ENCODE results near the gene GCN1. TPM values are rescaled to one million over a fixed set of nuclear protein-coding genes. Genes with fewer than 3 reads are reported as not detected.

Gene GCN1
- total and polyA plus RNA-seq, 7 experiments from 2014 or later, result 20.3 to 142 (median 122) TPM

DNA sequence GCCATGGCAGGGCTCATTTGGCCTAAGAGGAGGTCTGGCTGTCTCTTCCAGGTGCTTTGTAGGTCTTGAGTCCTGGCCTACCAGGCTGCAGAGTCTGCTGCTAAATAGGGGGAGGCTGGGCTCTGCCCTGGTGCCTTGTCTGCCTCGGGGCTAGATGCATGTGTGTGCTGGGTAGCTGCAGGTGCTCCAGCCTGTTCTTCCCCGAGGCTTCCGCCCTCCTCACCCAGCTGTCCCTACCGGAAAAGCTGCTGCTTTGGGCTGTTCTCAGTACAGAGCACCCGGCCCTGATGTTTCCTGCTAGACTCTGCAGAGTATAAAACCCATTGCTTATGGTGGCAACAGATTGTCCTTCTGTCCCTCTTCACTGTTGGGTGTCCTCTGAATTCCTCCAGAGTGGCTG lies 115.6 kb downstream of the GCN1 start:
- Mint-ChIP-seq H3K4me1 (peaks cover 17 to 48% (median 29%) of the 10 kb centered on the region in 7 donors), H3K4me3 (peak overlapping the region in 5 of 10 donors; percentile 12 to 51 (median 38)), H3K27ac (peak overlapping the region; percentile 60 to 86 (median 83)), H3K27me3 (no peaks in the 10 kb centered on the region), H3K9me3 (no peaks in the 10 kb centered on the region), H3K36me3 (peaks cover 4 to 31% (median 9%) of the 10 kb centered on the region in 5 donors)
- ChIA-PET CTCF (interaction anchor here (1.5 kb wide), 1 partner anchor 9 kb away, joined by 5 read pairs; no protein-coding TSS in a partner anchor), POLR2A (interaction anchor here (0.8 to 1.7 kb wide), 3 partner anchors 66 to 97 kb away, joined by 3 to 4 read pairs (median 4); partner anchors contain the start of gene BICDL1)
- intact Hi-C loops (cut with micrococcal nuclease), result no loop called here
- peak; percentile 61 for ATAC-seq
- Histone ChIP-seq H3K36me3 (ENCODE audit: control insufficient read depth in 2 of 3, insufficient read depth in 3 of 3, low read length in 3 of 3) (peaks cover 0 to 8% (median 4%) of the 10 kb centered on the region in 3 experiments), H3K27ac (ENCODE audit: low read depth, low read length) (peak overlapping the region; percentile 46), H3K27me3 (ENCODE audit: control insufficient read depth in 2 of 2, insufficient read depth in 2 of 2, low read length in 2 of 2) (no peaks in the 10 kb centered on the region), H3K4me1 (ENCODE audit: control insufficient read depth in 2 of 2, insufficient read depth in 2 of 2, low read length in 2 of 2) (peaks cover 0 to 20% of the 10 kb centered on the region in 2 donors), H3K9me3 (ENCODE audit: control insufficient read depth in 2 of 3, low read length in 3 of 3) (no peaks in the 10 kb centered on the region), H3K4me3 (ENCODE audit: low read length) (no peak overlapping the region)
- DNase-seq, result peak in 4 of 9 donors; percentile 8 to 38 (median 24)

DNA sequence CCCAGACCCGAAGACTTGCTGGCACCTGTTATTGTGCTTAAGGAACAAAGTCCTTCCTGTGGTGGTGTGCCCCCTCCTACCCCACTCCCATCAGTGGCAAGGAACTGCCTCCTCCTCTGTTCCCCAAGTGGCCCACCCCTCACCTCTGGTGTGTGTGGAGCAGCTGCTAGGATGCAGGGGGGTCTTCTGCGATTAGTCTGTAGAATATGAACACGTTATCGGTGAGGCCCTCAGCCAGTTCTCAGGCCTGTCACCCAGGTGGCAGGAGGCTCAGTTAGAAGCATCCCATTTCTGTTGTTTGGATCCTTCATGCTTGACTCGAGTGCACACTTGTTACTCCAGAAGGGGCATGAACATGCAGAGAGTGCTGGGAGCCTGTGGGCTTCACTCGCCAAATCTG lies 117.3 kb downstream of the GCN1 start:
- Mint-ChIP-seq H3K4me1 (peaks cover 17 to 55% (median 36%) of the 10 kb centered on the region in 7 donors), H3K9me3 (no peaks in the 10 kb centered on the region), H3K36me3 (peaks cover 4 to 36% (median 13%) of the 10 kb centered on the region in 5 donors), H3K27ac (peak overlapping the region in 6 of 9 donors; percentile 24 to 82 (median 52)), H3K27me3 (no peaks in the 10 kb centered on the region), H3K4me3 (no peak overlapping the region)
- Histone ChIP-seq H3K9me3 (ENCODE audit: control insufficient read depth in 2 of 3, low read length in 3 of 3) (no peaks in the 10 kb centered on the region), H3K27me3 (ENCODE audit: control insufficient read depth in 2 of 2, insufficient read depth in 2 of 2, low read length in 2 of 2) (no peaks in the 10 kb centered on the region), H3K36me3 (ENCODE audit: control insufficient read depth in 2 of 3, insufficient read depth in 3 of 3, low read length in 3 of 3) (peaks cover 0 to 21% (median 7%) of the 10 kb centered on the region in 3 experiments), H3K4me3 (ENCODE audit: low read length) (no peak overlapping the region), H3K4me1 (ENCODE audit: control insufficient read depth in 2 of 2, insufficient read depth in 2 of 2, low read length in 2 of 2) (peaks cover 0 to 20% of the 10 kb centered on the region in 2 donors), H3K27ac (ENCODE audit: low read depth, low read length) (no peak overlapping the region)
- POLR2A ChIA-PET, result no interaction called here
- ATAC-seq, result no peak
- no peak for DNase-seq
- CTCF ChIA-PET, result no interaction called here
- intact Hi-C loops (cut with micrococcal nuclease), result no loop called here

Small RNA genes within 50 kb of the gene (microRNA-seq; reads per million reads assigned to microRNA genes)
- not detected for gene MIR4498 (ENCODE audit: borderline microRNAs expressed)

Other genes with a start within 250 kb of the GCN1 start
- gene BICDL1, start 205.5 kb downstream of the GCN1 start, total RNA-seq, result 100 to 1,000 TPM in 4 of 5 experiments, 10 to 100 TPM in 1; 75.8 to 156 (median 143) TPM
- gene BICDL1, start 205.5 kb downstream of the GCN1 start, polyA plus RNA-seq, result 1 to 10 TPM; 2.4 to 2.7 TPM
- 10 to 100 TPM; 45.8 to 77.3 (median 59.3) TPM for gene RAB35, start 78.0 kb downstream of the GCN1 start, total RNA-seq
- gene RAB35, start 78.0 kb downstream of the GCN1 start, polyA plus RNA-seq, result 10 to 100 TPM; 14.5 to 21.0 TPM
- gene RPLP0, start 6.4 kb upstream of the GCN1 start, total RNA-seq, result 1,000 to 10,000 TPM; 1,375 to 2,107 (median 1,573) TPM
- gene RPLP0, start 6.4 kb upstream of the GCN1 start, polyA plus RNA-seq, result 1,000 to 10,000 TPM; 1,871 to 2,384 TPM
- 100 to 1,000 TPM; 103 to 202 (median 158) TPM for gene PXN, start 71.0 kb upstream of the GCN1 start, total RNA-seq
- gene PXN, start 71.0 kb upstream of the GCN1 start, polyA plus RNA-seq, result 100 to 1,000 TPM in 1 of 2 donors, 10 to 100 TPM in 1; 84.3 to 114 TPM
- gene RNU4-2, start 97.2 kb upstream of the GCN1 start, total RNA-seq, result over 10,000 TPM in 2 of 5 experiments, 1,000 to 10,000 TPM in 3; 3,296 to 19,276 (median 7,985) TPM
- gene RNU4-2, start 97.2 kb upstream of the GCN1 start, polyA plus RNA-seq, result not detected
- 1,000 to 10,000 TPM in 3 of 5 experiments, 100 to 1,000 TPM in 2; 319 to 3,107 (median 1,510) TPM for gene RNU4-1, start 98.5 kb upstream of the GCN1 start, total RNA-seq
- gene RNU4-1, start 98.5 kb upstream of the GCN1 start, polyA plus RNA-seq, result not detected
- 1 to 10 TPM; 1.6 to 6.0 (median 4.0) TPM for gene SIRT4, start 107.6 kb upstream of the GCN1 start, total RNA-seq
- 1 to 10 TPM; 3.1 TPM for gene SIRT4, start 107.6 kb upstream of the GCN1 start, polyA plus RNA-seq
- 1 to 10 TPM in 1 of 5 experiments, not detected in 4; 1.5 TPM for gene PLA2G1B, start 133.1 kb upstream of the GCN1 start, total RNA-seq
- gene PLA2G1B, start 133.1 kb upstream of the GCN1 start, polyA plus RNA-seq, result under 1 TPM in 1 of 2 donors, not detected in 1; 0.92 TPM
- not detected for gene MSI1, start 174.4 kb upstream of the GCN1 start, total RNA-seq
- not detected for gene MSI1, start 174.4 kb upstream of the GCN1 start, polyA plus RNA-seq
- 100 to 1,000 TPM; 118 to 270 (median 130) TPM for gene COX6A1, start 243.4 kb upstream of the GCN1 start, total RNA-seq
- 100 to 1,000 TPM; 648 to 782 TPM for gene COX6A1, start 243.4 kb upstream of the GCN1 start, polyA plus RNA-seq